Neural progenitor cell (in vitro differentiated cells): ENCODE results near the gene PXDN.

ENCODE experiments used
- EZH2phosphoT487 ChIP-seq: fragments of 200-600 bp; sonication (generic); IDR thresholded peaks from 2 replicates; pipeline ENCODE4 v1.6.1; 2017; ENCODE audit warnings: antibody characterized with exemption
- TF ChIP-seq, protein P1 (sequence below): fragments of 200-600 bp; sonication (generic); IDR thresholded peaks from 2 replicates; pipeline ENCODE4 v1.5.1; 2017; ENCODE audit warnings: antibody characterized with exemption, mild to moderate bottlenecking

DNA sequence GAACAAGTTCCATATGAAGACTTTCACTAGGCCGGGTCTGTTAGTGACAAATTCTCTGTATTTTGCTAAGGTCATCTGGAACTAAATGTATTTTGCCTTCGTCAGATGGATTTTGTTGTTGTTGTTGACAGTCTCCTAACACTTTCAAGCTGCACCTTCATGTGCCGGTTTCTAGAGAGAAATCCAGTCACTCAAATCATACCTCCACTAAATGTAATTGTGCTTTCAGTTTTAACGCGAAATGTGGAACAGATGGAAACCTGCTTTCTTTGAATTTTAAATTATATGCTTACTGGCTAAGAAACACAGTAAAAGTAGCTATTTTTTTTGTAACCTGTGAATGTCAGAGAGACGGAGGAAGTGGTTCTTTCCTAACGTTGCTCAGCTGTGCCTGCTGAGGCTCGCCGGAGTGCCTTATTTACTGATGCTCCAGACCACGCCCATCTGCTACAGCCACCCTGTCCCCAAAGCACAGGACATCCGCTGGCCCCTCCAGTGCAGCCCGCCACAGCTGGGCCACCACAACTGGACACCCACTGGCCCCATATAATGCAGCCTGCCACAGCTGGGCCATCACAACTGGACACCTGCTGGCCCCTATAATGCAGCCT lies 134.7 kb downstream of the PXDN start:
- TF ChIP-seq, protein P1, sequence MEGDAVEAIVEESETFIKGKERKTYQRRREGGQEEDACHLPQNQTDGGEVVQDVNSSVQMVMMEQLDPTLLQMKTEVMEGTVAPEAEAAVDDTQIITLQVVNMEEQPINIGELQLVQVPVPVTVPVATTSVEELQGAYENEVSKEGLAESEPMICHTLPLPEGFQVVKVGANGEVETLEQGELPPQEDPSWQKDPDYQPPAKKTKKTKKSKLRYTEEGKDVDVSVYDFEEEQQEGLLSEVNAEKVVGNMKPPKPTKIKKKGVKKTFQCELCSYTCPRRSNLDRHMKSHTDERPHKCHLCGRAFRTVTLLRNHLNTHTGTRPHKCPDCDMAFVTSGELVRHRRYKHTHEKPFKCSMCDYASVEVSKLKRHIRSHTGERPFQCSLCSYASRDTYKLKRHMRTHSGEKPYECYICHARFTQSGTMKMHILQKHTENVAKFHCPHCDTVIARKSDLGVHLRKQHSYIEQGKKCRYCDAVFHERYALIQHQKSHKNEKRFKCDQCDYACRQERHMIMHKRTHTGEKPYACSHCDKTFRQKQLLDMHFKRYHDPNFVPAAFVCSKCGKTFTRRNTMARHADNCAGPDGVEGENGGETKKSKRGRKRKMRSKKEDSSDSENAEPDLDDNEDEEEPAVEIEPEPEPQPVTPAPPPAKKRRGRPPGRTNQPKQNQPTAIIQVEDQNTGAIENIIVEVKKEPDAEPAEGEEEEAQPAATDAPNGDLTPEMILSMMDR: no peak
- no peak for TF ChIP-seq EZH2phosphoT487
